BLaER1 (cell line): Measurements from ENCODE around the gene SHISAL1.

Experiments
- H3K27ac ChIP-seq: shearing (Covaris generic); formaldehyde crosslinking; 2 replicates; pipeline ENCODE4 v1.8.1; 2022
- H3K27me3 ChIP-seq: shearing (Covaris generic); formaldehyde crosslinking; 2 replicates; pipeline ENCODE4 v1.8.1; 2022
- H3K36me3 ChIP-seq: shearing (Covaris generic); formaldehyde crosslinking; 2 replicates; pipeline ENCODE4 v1.8.1; 2022
- H3K4me1 ChIP-seq: shearing (Covaris generic); formaldehyde crosslinking; 2 replicates; pipeline ENCODE4 v1.8.1; 2022
- H3K4me2 ChIP-seq: shearing (Covaris generic); formaldehyde crosslinking; 2 replicates; pipeline ENCODE4 v1.8.1; 2022
- H3K4me3 ChIP-seq: shearing (Covaris generic); formaldehyde crosslinking; 2 replicates; pipeline ENCODE4 v1.8.1; 2022
- H3K9ac ChIP-seq: shearing (Covaris generic); formaldehyde crosslinking; 2 replicates; pipeline ENCODE4 v1.8.1; 2022
- H3K9me3 ChIP-seq: shearing (Covaris generic); formaldehyde crosslinking; 2 replicates; pipeline ENCODE4 v1.8.1; 2022
- H4K20me1 ChIP-seq: shearing (Covaris generic); formaldehyde crosslinking; 2 replicates; pipeline ENCODE4 v1.8.1; 2022
- Cebpa-rat ChIP-seq: shearing (Covaris generic); IDR thresholded peaks from 2 replicates; pipeline ENCODE4 v1.8.1; 2022

SHISAL1 gene

GRCh38 chr22:44284711-44285110, 28.0 kb downstream of the SHISAL1 start:
- no peaks in the 10 kb centered on the region for H3K9me3 ChIP-seq
- H3K4me2 ChIP-seq: peak overlapping the region; percentile 28
- H3K27me3 ChIP-seq: peaks cover 53% of the 10 kb centered on the region
- no peak overlapping the region for H3K27ac ChIP-seq
- H4K20me1 ChIP-seq: peaks cover 41% of the 10 kb centered on the region
- H3K4me1 ChIP-seq: peaks cover 50% of the 10 kb centered on the region
- no peak for TF ChIP-seq Cebpa-rat
- no peaks in the 10 kb centered on the region for H3K36me3 ChIP-seq
- H3K9ac ChIP-seq: no peak overlapping the region
- H3K4me3 ChIP-seq: no peak overlapping the region

GRCh38 chr22:44281768-44282637, 30.7 kb downstream of the SHISAL1 start:
- H3K9ac ChIP-seq: no peak overlapping the region
- peaks cover 77% of the 10 kb centered on the region for H3K4me1 ChIP-seq
- peaks cover 68% of the 10 kb centered on the region for H4K20me1 ChIP-seq
- no peaks in the 10 kb centered on the region for H3K9me3 ChIP-seq
- peak overlapping the region; percentile 38; the same call in 1 of the 2 replicates for H3K4me3 ChIP-seq
- H3K27ac ChIP-seq: no peak overlapping the region
- peaks cover 73% of the 10 kb centered on the region for H3K27me3 ChIP-seq
- peak overlapping the region; percentile 90 for H3K4me2 ChIP-seq
- TF ChIP-seq Cebpa-rat: no peak
- no peaks in the 10 kb centered on the region for H3K36me3 ChIP-seq

DNA sequence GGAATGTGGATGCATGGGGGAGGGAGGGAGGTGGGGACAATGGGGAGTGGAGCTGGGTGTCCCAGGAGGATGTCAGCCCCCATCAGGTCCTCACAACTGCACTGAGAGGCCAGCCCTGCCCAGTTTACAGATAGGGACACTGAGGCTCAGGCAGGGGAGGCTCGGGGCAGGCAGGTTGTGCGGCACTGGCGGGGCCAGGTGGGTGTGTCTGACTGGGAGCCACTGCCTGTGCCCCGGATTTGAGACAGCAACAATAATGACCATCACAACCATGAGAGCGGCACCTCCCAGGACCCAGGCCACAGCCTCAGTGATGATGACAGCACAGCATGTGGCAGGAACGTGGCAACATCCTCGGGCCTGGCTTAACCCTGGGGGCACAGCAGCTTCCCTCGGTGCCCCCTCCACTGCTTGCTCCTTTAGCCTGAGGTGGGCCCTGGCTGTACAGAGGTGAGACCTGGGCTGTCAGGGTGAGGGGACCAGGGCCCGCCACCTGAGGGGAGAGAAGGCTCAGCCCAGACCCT, 32.0 kb downstream of the SHISAL1 start:
- Histone ChIP-seq H3K27ac (no peak overlapping the region), H4K20me1 (peaks cover 80% of the 10 kb centered on the region), H3K27me3 (peaks cover 86% of the 10 kb centered on the region), H3K4me3 (no peak overlapping the region), H3K4me2 (peak overlapping the region; percentile 90), H3K36me3 (no peaks in the 10 kb centered on the region), H3K9ac (no peak overlapping the region), H3K9me3 (no peaks in the 10 kb centered on the region), H3K4me1 (peaks cover 90% of the 10 kb centered on the region)
- TF ChIP-seq Cebpa-rat: no peak

GRCh38 chr22:44279069-44279360, 33.7 kb downstream of the SHISAL1 start:
- Histone ChIP-seq H3K27me3 (peaks cover 93% of the 10 kb centered on the region), H3K4me1 (peaks cover 93% of the 10 kb centered on the region), H3K27ac (no peak overlapping the region), H3K36me3 (no peaks in the 10 kb centered on the region), H3K4me2 (peak overlapping the region; percentile 88), H3K9ac (no peak overlapping the region), H4K20me1 (peaks cover 84% of the 10 kb centered on the region), H3K4me3 (peak overlapping the region; percentile 17; the same call in 1 of the 2 replicates), H3K9me3 (no peaks in the 10 kb centered on the region)
- TF ChIP-seq Cebpa-rat: no peak

DNA sequence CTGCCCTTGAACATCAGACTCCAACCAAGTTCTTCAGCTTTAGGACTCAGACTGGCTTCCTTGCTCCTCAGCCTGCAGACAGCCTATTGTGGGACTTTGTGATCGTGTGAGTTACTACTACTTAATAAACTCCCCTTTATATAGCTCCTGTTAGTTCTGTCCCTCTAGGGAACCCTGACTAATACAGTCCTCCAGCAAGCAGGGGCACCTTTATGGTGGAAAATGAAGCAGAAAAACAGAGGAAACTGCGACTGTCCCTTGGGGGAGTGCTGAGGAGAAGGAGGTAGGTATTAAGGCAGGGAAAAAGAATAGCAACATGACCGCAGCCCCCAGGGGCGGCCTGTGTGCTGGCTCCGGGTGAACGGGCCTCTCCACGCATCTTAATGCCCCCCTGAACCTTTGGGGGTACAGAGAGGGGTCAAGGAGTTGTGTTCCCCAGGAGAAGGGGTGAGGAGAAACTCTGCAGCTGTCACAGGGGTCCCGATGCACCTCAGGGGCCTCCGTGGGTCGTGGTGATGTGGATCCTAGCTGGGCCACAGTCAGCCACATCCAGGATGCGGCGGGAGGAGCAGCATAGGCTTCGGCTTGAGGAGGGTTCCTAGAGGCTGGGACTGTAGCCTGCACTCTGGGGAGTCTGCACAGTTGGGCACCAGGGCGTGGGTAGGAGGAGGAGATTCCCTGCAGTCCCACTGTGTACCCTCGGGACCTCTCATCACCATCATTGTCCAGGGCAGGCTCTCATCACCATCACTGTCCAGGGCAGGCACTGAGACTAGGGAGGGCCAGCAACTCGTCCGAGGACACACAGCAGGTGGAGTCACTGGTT, 34.3 kb downstream of the SHISAL1 start:
- peak overlapping the region; percentile 88 for H3K4me2 ChIP-seq
- peaks cover 88% of the 10 kb centered on the region for H3K27me3 ChIP-seq
- H3K4me1 ChIP-seq: peaks cover 99% of the 10 kb centered on the region
- H4K20me1 ChIP-seq: peaks cover 85% of the 10 kb centered on the region
- H3K36me3 ChIP-seq: no peaks in the 10 kb centered on the region
- no peak overlapping the region for H3K9ac ChIP-seq
- peak overlapping the region; percentile 17; the same call in 1 of the 2 replicates for H3K4me3 ChIP-seq
- TF ChIP-seq Cebpa-rat: no peak
- H3K27ac ChIP-seq: no peak overlapping the region
- no peaks in the 10 kb centered on the region for H3K9me3 ChIP-seq

DNA sequence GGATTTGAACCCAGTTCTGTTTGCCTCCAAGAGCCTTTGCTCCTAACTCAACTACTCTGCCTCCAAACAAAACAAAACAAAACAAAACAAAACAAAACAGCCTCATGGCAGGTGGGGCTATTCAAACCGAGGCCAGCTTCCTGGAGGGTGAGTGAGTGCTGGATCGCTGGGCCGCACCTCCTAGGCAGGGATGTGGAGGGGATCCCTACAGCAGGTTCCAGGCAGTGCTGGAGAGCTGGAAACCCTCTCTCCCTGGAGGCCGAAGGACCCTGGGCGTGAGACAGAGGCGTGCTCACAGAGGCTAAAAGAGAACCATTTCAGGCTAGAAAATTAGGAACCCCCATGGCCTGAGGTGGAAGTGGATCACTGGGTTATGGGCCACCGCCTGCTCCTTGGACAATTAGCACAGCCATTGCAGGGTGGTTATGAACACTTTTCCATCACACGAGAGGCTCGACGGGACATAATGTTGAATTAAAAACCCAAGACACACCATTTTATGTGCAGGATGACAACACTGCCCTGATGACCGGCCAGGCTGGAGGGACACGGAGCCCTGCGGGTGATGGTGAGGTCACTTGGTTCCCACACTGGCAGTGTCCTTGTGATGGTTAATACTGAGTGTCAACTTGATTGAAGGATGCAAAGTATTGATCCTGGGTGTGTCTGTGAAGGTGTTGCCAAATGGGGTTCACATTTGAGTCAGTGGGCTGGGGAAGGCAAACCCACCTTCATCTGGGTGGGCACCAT, 35.2 kb downstream of the SHISAL1 start:
- peaks cover 86% of the 10 kb centered on the region for H4K20me1 ChIP-seq

DNA sequence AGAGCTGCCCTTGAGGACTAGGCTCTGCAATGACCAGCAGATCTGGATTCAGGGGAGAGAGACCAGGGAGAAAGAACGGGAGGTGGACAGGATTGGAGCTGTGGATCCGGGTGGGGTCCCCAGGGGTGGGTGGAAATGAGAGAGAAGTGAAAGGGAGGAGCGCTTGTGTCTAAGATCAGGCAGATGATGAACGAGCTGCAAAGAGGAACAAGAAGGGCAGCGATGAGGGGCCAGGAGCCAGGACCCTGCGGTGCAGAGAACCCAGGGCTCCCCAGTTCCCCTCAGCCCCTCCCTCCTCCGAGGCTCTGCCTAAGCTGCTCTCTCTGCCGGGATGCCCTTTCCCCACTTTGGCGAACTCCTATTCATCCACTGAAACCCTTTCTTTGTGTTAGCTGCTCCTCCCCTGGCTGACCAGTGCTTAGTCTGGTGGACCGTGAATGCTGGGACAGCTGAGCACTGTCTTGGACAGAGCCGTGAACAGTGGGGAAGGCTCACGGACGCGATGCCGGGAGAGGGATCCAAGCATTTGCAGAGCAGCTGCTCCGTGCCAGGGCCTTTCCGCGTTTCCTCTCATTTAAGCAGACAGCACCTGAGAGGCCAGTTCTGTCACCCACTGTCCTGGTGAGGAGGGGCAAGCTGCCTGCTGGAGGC, 35.9 kb downstream of the SHISAL1 start:
- Histone ChIP-seq H3K4me3 (no peak overlapping the region), H3K4me1 (peaks cover 99% of the 10 kb centered on the region), H3K36me3 (no peaks in the 10 kb centered on the region), H4K20me1 (peaks cover 86% of the 10 kb centered on the region), H3K27me3 (peaks cover 81% of the 10 kb centered on the region), H3K27ac (no peak overlapping the region), H3K9me3 (no peaks in the 10 kb centered on the region), H3K9ac (no peak overlapping the region), H3K4me2 (peak overlapping the region; percentile 88)
- TF ChIP-seq Cebpa-rat: no peak

More for the DNA sequence above, 35.2 kb downstream of the SHISAL1 start:
- Histone ChIP-seq H3K27me3 (peaks cover 81% of the 10 kb centered on the region), H3K9ac (no peak overlapping the region), H3K27ac (no peak overlapping the region), H3K36me3 (no peaks in the 10 kb centered on the region), H3K4me3 (no peak overlapping the region), H3K4me1 (peaks cover 99% of the 10 kb centered on the region), H3K4me2 (peak overlapping the region; percentile 88), H3K9me3 (no peaks in the 10 kb centered on the region)
- no peak for TF ChIP-seq Cebpa-rat

DNA sequence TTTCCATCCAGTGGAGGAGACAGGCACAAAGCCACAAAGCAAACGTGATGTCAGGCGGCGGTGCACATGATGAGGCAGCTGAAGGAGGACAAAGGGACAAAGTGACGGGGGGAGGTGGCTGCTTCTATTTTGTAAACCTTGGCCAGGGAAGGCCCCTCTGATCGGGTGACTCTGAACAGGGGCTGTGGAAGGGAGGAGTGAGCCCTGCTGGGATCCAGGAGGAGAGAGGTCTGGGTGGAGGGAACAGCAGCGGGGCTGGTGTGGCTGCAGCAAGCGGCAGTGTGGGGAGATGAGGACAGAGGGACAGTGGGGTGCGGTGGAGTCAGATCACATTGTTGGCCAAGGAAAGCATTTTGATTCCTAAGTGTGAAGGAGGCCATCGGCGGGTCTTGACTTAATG, 36.7 kb downstream of the SHISAL1 start:
- TF ChIP-seq Cebpa-rat: no peak
- H3K4me3 ChIP-seq: no peak overlapping the region
- H3K4me1 ChIP-seq: peaks cover 99% of the 10 kb centered on the region
- no peak overlapping the region for H3K9ac ChIP-seq
- peak overlapping the region; percentile 88; the same call in 1 of the 2 replicates for H3K4me2 ChIP-seq
- peaks cover 84% of the 10 kb centered on the region for H4K20me1 ChIP-seq
- H3K27ac ChIP-seq: no peak overlapping the region
- H3K36me3 ChIP-seq: no peaks in the 10 kb centered on the region
- H3K27me3 ChIP-seq: peaks cover 81% of the 10 kb centered on the region
- no peaks in the 10 kb centered on the region for H3K9me3 ChIP-seq

GRCh38 chr22:44275631-44275995, 37.1 kb downstream of the SHISAL1 start:
- no peak overlapping the region for H3K9ac ChIP-seq
- TF ChIP-seq Cebpa-rat: no peak
- peak overlapping the region; percentile 88; the same call in 1 of the 2 replicates for H3K4me2 ChIP-seq
- no peaks in the 10 kb centered on the region for H3K9me3 ChIP-seq
- H3K27ac ChIP-seq: no peak overlapping the region
- H4K20me1 ChIP-seq: peaks cover 84% of the 10 kb centered on the region
- no peaks in the 10 kb centered on the region for H3K36me3 ChIP-seq
- H3K27me3 ChIP-seq: peaks cover 81% of the 10 kb centered on the region
- H3K4me3 ChIP-seq: no peak overlapping the region
- peaks cover 98% of the 10 kb centered on the region for H3K4me1 ChIP-seq
